ENCODE results near the gene OLFML2B.

GRCh38 chr1:161982507-161982895, 41.2 kb downstream of the OLFML2B start:
- TF ChIP-seq, protein P1, sequence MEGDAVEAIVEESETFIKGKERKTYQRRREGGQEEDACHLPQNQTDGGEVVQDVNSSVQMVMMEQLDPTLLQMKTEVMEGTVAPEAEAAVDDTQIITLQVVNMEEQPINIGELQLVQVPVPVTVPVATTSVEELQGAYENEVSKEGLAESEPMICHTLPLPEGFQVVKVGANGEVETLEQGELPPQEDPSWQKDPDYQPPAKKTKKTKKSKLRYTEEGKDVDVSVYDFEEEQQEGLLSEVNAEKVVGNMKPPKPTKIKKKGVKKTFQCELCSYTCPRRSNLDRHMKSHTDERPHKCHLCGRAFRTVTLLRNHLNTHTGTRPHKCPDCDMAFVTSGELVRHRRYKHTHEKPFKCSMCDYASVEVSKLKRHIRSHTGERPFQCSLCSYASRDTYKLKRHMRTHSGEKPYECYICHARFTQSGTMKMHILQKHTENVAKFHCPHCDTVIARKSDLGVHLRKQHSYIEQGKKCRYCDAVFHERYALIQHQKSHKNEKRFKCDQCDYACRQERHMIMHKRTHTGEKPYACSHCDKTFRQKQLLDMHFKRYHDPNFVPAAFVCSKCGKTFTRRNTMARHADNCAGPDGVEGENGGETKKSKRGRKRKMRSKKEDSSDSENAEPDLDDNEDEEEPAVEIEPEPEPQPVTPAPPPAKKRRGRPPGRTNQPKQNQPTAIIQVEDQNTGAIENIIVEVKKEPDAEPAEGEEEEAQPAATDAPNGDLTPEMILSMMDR (conservative IDR thresholded peaks at IDR 0.05), result no peak
- no peak for TF ChIP-seq EZH2 (IDR thresholded peaks at IDR 0.05; ENCODE audit: low read depth)

Measured in PC-9 (cell line).